Measurements from ENCODE around the gene OPN1SW.

GRCh38 chr7:128731184-128731583 lies 44.4 kb downstream of the OPN1SW start:
- TF ChIP-seq CTCF (IDR thresholded peaks at IDR 0.05; ENCODE audit: low read length) (no peak), EZH2 (optimal IDR thresholded peaks at IDR 0.05; ENCODE audit: low read depth, low read length) (no peak)
